Measurements from ENCODE around the gene B4GALNT4.

DNA sequence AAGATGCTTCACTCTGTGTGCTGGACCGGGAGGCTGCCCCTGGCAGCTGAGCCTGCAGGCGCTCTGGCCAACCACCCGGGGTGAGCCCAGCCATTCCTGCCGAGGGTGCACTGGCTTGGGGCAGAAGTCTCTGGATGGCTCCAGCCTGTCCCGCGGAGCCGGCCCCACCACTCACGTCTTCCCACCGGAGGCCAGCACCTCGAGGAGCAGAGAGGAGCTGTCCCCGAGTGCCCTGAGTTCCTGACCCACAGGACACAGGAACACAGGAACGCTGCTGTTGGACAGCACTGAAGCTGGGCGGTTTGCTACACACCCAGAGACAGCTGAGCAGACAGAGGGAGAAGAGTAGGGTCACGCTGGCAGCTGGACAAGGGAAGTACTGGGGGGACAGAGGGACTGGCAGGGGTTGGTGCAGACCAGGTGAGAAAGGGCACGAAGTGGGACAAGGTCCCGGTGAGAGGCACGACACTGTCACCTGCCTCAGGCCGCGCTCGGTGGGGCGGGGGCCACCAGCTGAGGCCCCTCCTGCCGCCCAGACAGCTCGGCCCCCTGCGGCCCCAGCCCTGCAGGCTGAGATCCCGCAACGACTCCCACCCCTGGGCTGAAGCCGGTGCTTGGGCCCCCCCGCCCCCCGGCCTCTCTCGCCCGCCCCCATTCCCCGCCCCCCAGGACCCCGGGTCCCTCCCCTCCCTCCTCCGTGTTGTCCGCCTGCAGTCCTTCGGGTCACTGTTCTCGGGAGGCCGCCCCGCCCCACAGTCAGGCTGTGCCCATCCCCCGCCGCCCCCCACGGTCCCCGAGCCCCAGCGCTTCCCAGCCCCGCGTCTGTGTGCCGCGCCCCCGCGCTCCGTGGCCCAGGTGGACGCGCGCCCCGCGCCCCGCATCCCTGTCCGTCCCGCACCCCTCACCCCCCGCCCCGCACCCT lies 624 bp upstream of the B4GALNT4 start:
- TF ChIP-seq, protein P1, sequence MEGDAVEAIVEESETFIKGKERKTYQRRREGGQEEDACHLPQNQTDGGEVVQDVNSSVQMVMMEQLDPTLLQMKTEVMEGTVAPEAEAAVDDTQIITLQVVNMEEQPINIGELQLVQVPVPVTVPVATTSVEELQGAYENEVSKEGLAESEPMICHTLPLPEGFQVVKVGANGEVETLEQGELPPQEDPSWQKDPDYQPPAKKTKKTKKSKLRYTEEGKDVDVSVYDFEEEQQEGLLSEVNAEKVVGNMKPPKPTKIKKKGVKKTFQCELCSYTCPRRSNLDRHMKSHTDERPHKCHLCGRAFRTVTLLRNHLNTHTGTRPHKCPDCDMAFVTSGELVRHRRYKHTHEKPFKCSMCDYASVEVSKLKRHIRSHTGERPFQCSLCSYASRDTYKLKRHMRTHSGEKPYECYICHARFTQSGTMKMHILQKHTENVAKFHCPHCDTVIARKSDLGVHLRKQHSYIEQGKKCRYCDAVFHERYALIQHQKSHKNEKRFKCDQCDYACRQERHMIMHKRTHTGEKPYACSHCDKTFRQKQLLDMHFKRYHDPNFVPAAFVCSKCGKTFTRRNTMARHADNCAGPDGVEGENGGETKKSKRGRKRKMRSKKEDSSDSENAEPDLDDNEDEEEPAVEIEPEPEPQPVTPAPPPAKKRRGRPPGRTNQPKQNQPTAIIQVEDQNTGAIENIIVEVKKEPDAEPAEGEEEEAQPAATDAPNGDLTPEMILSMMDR (IDR thresholded peaks at IDR 0.05): no peak
- no peak for TF ChIP-seq POLR2A (IDR thresholded peaks at IDR 0.05)
